ENCODE measurements around the gene JSRP1. TPM values are rescaled to one million over a fixed set of nuclear protein-coding genes. Genes with fewer than 3 reads are reported as not detected.
"Not testable (repeated sequence)": the region's sequence is repeated elsewhere in the genome, so short reads cannot be mapped to it uniquely, and the experiment has no call there.

JSRP1 gene
- total and polyA plus RNA-seq, 2 donors, result 0.90 to 1.3 TPM

DNA sequence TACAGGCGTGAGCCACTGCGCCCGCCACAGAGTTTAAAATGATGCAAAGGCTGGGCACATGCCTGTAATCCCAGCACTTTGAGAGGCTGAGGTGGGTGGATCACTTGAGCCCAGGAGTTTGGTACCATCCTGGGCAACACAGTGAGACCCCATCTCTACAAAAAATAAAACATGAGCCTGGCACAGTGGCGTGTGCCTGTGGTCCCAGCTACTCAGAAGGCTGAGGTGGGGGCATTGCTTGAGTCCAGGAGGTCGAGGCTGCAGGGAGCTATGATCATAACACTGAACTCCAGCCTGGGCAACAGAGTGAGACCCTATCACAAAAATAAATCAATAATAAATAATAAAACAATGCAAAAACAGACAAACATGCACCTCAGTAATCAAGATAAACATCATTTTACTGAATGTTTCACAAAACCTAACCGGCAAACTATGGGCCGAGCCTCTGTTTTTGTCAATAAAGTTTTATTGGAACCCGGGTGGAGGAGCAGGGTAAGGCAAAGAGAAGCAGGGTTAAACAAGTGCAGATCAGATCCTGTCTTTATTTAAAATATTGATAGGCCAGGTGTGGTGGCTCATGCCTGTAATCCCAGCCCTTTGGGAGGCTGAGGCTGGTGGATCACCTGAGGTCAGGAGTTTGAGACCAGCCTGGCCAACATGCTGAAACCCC lies 27.8 kb upstream of the JSRP1 start:
- peaks cover 0 to 2% of the 10 kb centered on the region in 2 donors for H3K9me3 ChIP-seq (ENCODE audit: control insufficient read depth in 2 of 2, insufficient read depth in 1 of 2, low read length in 1 of 2)
- WGBS, result 97% methylated on average over 8 of the region's 8 CpGs
- no peak overlapping the region for H3K27ac ChIP-seq (ENCODE audit: low read depth in 1 of 2, low read length in 1 of 2)
- no peak for DNase-seq (ENCODE audit: low read depth in 6 of 9, low spot score in 9 of 9)
- H3K4me3 ChIP-seq (ENCODE audit: low read length in 2 of 2), result no peak overlapping the region
- no peaks in the 10 kb centered on the region for H3K36me3 ChIP-seq (ENCODE audit: control insufficient read depth in 2 of 2, insufficient read depth in 2 of 2, low read length in 1 of 2)
- peaks cover 0 to 12% of the 10 kb centered on the region in 2 donors for H3K4me1 ChIP-seq (ENCODE audit: control insufficient read depth in 2 of 2, insufficient read depth in 2 of 2, low read length in 2 of 2)
- H3K27me3 ChIP-seq (ENCODE audit: control insufficient read depth in 2 of 2, insufficient read depth in 1 of 2, low read length in 1 of 2), result peaks cover 26 to 70% of the 10 kb centered on the region in 2 donors

- H3K4me3 ChIP-seq (ENCODE audit: low read length in 2 of 2), result no peak overlapping the region
- peaks cover 19 to 59% of the 10 kb centered on the region in 2 donors for H3K27me3 ChIP-seq (ENCODE audit: control insufficient read depth in 2 of 2, insufficient read depth in 1 of 2, low read length in 1 of 2)
- no peak overlapping the region for H3K27ac ChIP-seq (ENCODE audit: low read depth in 1 of 2, low read length in 1 of 2)
- WGBS, result 91% methylated on average over 11 of the region's 11 CpGs
- no peak for DNase-seq (ENCODE audit: low read depth in 6 of 9, low spot score in 9 of 9)
- H3K36me3 ChIP-seq (ENCODE audit: control insufficient read depth in 2 of 2, insufficient read depth in 2 of 2, low read length in 1 of 2), result no peaks in the 10 kb centered on the region
- H3K4me1 ChIP-seq (ENCODE audit: control insufficient read depth in 2 of 2, insufficient read depth in 2 of 2, low read length in 2 of 2), result peaks cover 0 to 11% of the 10 kb centered on the region in 2 donors
- peaks cover 0 to 2% of the 10 kb centered on the region in 2 donors for H3K9me3 ChIP-seq (ENCODE audit: control insufficient read depth in 2 of 2, insufficient read depth in 1 of 2, low read length in 1 of 2)
These were observed 26.6 kb upstream of the JSRP1 start for GRCh38 chr19:2282862-2283237.

DNA sequence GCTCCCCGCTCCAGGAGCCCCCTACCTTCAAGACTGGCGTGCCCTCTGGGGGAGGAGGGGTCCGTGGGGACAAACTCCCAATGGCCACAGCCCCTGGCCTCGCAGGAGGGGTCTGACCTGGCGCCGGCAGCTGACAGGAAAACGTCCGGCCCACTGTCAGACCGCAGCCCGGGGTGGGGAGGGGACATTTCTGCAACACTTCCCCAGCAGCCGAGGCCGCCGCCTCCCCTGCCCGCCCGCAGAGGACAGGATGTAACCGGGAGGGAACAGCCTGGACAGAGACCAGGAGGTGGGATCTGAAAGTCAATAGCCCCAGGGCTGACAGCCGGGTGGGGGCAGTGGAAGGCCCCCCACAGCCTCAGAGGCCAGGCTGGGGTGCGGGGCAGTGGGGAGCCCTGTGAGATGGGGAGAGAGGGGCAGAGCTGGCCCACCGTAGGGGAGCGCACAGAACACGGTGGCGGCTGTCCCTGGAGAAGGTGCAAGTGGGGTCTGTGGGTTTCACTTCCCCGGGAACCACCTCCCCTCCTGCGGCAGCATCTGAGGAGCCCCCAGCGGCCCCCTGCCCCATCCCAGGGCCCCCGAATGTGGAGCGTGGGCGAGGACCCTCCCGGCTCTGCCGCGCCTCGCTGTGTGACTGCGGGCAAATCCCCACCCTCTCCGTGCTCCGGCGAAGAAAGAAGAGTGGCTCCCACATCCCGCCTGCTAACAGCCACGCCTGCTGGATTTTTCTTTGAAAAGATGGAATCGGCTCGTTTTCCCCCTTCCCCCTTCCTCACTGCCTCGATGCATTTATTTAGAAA lies 26.0 kb upstream of the JSRP1 start, which contains the start of gene PEAK3:
Gene PEAK3 (minus strand): TSS at position 114 of the 800 bp plus-strand sequence. CDS start 1,244 bp downstream, outside the sequence.
- WGBS, result 12% methylated on average over 41 of the region's 41 CpGs
- Histone ChIP-seq H3K27me3 (ENCODE audit: control insufficient read depth in 2 of 2, insufficient read depth in 1 of 2, low read length in 1 of 2) (peaks cover 15 to 53% of the 10 kb centered on the region in 2 donors), H3K27ac (ENCODE audit: low read depth in 1 of 2, low read length in 1 of 2) (no peak within 1 kb of the TSS), H3K4me1 (ENCODE audit: control insufficient read depth in 2 of 2, insufficient read depth in 2 of 2, low read length in 2 of 2) (peaks cover 0 to 11% of the 10 kb centered on the region in 2 donors), H3K9me3 (ENCODE audit: control insufficient read depth in 2 of 2, insufficient read depth in 1 of 2, low read length in 1 of 2) (peaks cover 0 to 2% of the 10 kb centered on the region in 2 donors), H3K36me3 (ENCODE audit: control insufficient read depth in 2 of 2, insufficient read depth in 2 of 2, low read length in 1 of 2) (peaks cover 0 to 2% of the 10 kb centered on the region in 2 donors), H3K4me3 (ENCODE audit: low read length in 2 of 2) (no peak within 1 kb of the TSS)
- no peak for DNase-seq (ENCODE audit: low read depth in 6 of 9, low spot score in 9 of 9)

DNA sequence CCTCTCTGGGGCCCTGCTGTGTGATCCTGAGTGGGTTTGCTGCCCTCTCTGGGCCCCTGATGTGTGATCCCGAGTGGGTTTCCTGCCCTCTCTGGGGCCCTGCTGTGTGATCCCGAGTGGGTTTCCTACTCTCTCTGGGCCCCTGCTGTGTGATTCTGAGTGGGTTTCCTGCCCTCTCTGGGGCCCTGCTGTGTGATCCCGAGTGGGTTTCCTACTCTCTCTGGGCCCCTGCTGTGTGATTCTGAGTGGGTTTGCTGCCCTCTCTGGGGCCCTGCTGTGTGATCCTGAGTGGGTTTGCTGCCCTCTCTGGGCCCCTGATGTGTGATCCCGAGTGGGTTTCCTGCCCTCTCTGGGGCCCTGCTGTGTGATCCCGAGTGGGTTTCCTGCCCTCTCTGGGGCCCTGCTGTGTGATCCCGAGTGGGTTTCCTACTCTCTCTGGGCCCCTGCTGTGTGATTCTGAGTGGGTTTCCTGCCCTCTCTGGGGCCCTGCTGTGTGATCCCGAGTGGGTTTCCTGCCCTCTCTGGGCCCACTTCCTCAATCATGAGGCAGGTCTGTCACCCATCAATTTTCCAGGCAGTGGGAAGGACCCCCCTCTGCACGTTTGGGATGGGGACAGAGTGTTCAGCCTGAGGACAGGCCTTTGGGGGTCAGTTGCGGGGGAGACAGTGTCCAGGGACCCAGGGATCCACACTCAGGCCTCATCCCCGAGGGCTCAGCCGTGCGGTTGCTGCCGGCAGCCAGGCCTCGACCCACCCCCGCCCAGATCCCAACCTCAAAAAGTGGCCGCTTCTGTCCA lies 25.2 kb upstream of the JSRP1 start:
- not testable (repeated sequence) for H3K9me3 ChIP-seq (ENCODE audit: control insufficient read depth in 2 of 2, insufficient read depth in 1 of 2, low read length in 1 of 2); H3K4me3 ChIP-seq (ENCODE audit: low read length in 2 of 2); H3K27ac ChIP-seq (ENCODE audit: low read depth in 1 of 2, low read length in 1 of 2); H3K36me3 ChIP-seq (ENCODE audit: control insufficient read depth in 2 of 2, insufficient read depth in 2 of 2, low read length in 1 of 2); DNase-seq (ENCODE audit: low read depth in 6 of 9, low spot score in 9 of 9)
- WGBS, result 13% methylated on average over 16 of the region's 16 CpGs
- Histone ChIP-seq H3K27me3 (ENCODE audit: control insufficient read depth in 2 of 2, insufficient read depth in 1 of 2, low read length in 1 of 2) (peaks cover 15 to 45% of the 10 kb centered on the region in 2 donors), H3K4me1 (ENCODE audit: control insufficient read depth in 2 of 2, insufficient read depth in 2 of 2, low read length in 2 of 2) (peaks cover 0 to 11% of the 10 kb centered on the region in 2 donors)

DNA sequence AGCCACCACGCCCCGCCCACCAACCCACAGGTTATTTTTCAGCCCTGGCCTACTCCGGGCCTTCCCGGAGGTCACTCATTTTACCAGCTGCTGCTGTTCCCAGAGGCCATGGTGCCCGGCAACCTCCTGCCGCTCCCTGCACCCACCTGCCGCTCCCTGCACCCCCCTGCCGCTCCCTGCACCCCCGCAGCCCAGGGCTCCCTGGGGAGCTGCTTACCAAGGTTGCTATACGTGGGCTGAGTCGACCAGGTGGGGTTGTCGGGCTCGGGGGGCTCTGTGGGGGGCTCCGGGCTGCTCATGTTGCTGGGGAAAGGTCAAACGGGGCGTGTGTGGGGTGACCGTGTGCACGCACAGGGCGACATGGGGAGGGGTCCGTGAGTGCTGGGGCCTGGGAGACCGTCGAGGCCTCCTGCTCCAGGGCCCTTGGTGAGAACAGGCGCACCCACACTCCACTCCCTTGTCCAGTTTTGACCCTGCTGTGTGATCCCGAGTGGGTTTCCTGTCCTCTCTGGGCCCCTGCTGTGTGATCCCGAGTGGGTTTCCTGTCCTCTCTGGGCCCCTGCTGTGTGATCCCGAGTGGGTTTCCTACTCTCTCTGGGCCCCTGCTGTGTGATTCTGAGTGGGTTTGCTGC lies 24.5 kb upstream of the JSRP1 start:
- no peak overlapping the region for H3K4me3 ChIP-seq (ENCODE audit: low read length in 2 of 2)
- peaks cover 0 to 11% of the 10 kb centered on the region in 2 donors for H3K4me1 ChIP-seq (ENCODE audit: control insufficient read depth in 2 of 2, insufficient read depth in 2 of 2, low read length in 2 of 2)
- WGBS, result 89% methylated on average over 26 of the region's 26 CpGs
- no peaks in the 10 kb centered on the region for H3K9me3 ChIP-seq (ENCODE audit: control insufficient read depth in 2 of 2, insufficient read depth in 1 of 2, low read length in 1 of 2)
- peaks cover 15 to 38% of the 10 kb centered on the region in 2 donors for H3K27me3 ChIP-seq (ENCODE audit: control insufficient read depth in 2 of 2, insufficient read depth in 1 of 2, low read length in 1 of 2)
- no peak for DNase-seq (ENCODE audit: low read depth in 6 of 9, low spot score in 9 of 9)
- no peak overlapping the region for H3K27ac ChIP-seq (ENCODE audit: low read depth in 1 of 2, low read length in 1 of 2)
- H3K36me3 ChIP-seq (ENCODE audit: control insufficient read depth in 2 of 2, insufficient read depth in 2 of 2, low read length in 1 of 2), result peaks cover 7 to 12% of the 10 kb centered on the region in 2 donors

- DNase-seq (ENCODE audit: low read depth in 6 of 9, low spot score in 9 of 9), result no peak
- H3K27ac ChIP-seq (ENCODE audit: low read depth in 1 of 2, low read length in 1 of 2), result no peak overlapping the region
- no peak overlapping the region for H3K4me3 ChIP-seq (ENCODE audit: low read length in 2 of 2)
- H3K36me3 ChIP-seq (ENCODE audit: control insufficient read depth in 2 of 2, insufficient read depth in 2 of 2, low read length in 1 of 2), result peaks cover 22% of the 10 kb centered on the region in 2 donors
- 98% methylated on average over 33 of the region's 33 CpGs for WGBS
- H3K27me3 ChIP-seq (ENCODE audit: control insufficient read depth in 2 of 2, insufficient read depth in 1 of 2, low read length in 1 of 2), result peaks cover 15 to 28% of the 10 kb centered on the region in 2 donors
- H3K4me1 ChIP-seq (ENCODE audit: control insufficient read depth in 2 of 2, insufficient read depth in 2 of 2, low read length in 2 of 2), result peaks cover 4 to 21% of the 10 kb centered on the region in 2 donors
- H3K9me3 ChIP-seq (ENCODE audit: control insufficient read depth in 2 of 2, insufficient read depth in 1 of 2, low read length in 1 of 2), result peaks cover 0 to 4% of the 10 kb centered on the region in 2 donors
These were observed 22.4 kb upstream of the JSRP1 start for GRCh38 chr19:2278459-2279158.

DNA sequence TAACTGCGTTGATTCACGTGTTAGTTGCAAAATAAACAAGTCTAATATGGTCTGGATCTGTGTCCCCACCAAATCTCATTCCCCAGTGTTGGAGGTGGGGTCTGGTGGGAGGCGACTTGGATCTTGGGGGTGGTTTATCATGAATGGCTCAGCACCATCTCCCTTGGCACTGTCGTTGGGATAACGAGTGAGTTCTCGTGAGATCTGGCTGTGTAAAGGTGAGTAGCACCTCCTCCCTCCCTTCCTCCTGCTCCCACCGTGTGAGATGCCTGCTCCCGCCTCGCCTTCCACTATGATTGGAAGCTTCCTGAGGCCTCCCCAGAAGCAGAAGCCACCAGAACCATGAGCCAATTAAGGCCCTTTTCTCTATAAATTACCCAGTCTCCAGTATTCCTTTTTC lies 20.9 kb upstream of the JSRP1 start:
- peaks cover 31 to 35% of the 10 kb centered on the region in 2 donors for H3K36me3 ChIP-seq (ENCODE audit: control insufficient read depth in 2 of 2, insufficient read depth in 2 of 2, low read length in 1 of 2)
- WGBS, result 97% methylated on average over 9 of the region's 9 CpGs
- peaks cover 0 to 4% of the 10 kb centered on the region in 2 donors for H3K9me3 ChIP-seq (ENCODE audit: control insufficient read depth in 2 of 2, insufficient read depth in 1 of 2, low read length in 1 of 2)
- peaks cover 6 to 13% of the 10 kb centered on the region in 2 donors for H3K27me3 ChIP-seq (ENCODE audit: control insufficient read depth in 2 of 2, insufficient read depth in 1 of 2, low read length in 1 of 2)
- no peak overlapping the region for H3K4me3 ChIP-seq (ENCODE audit: low read length in 2 of 2)
- DNase-seq (ENCODE audit: low read depth in 6 of 9, low spot score in 9 of 9), result no peak
- no peak overlapping the region for H3K27ac ChIP-seq (ENCODE audit: low read depth in 1 of 2, low read length in 1 of 2)
- H3K4me1 ChIP-seq (ENCODE audit: control insufficient read depth in 2 of 2, insufficient read depth in 2 of 2, low read length in 2 of 2), result peaks cover 7 to 28% of the 10 kb centered on the region in 2 donors

DNA sequence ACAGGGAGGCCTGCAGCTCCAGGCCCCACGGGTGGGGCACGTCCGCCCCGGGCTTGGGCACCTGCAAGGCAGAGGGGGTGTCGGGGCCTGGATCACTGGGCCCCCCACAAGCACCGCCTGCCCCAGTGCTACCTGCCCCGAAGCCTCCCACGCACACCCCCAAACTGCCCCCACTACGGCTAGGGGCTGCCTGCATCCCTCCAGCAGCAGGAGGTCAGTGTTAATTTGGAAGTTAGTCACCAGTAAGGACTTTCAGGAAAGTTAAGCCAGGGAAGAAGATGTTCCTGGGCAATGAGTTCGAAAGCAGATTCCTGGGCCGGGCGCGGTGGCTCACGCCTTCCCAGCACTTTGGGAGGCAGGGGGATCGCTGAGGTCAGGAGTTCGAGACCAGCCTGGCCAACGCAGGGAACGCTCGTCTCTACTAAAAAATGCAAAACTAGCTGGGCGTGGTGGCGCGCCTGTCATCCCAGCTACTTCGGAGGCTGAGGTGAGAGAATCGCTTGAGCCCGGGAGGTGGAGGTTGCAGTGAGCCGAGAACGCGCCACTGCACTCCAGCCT lies 20.3 kb upstream of the JSRP1 start:
- Histone ChIP-seq H3K27me3 (ENCODE audit: control insufficient read depth in 2 of 2, insufficient read depth in 1 of 2, low read length in 1 of 2) (peaks cover under 1 to 7% of the 10 kb centered on the region in 2 donors), H3K4me3 (ENCODE audit: low read length in 2 of 2) (no peak overlapping the region), H3K4me1 (ENCODE audit: control insufficient read depth in 2 of 2, insufficient read depth in 2 of 2, low read length in 2 of 2) (peaks cover 10 to 27% of the 10 kb centered on the region in 2 donors), H3K9me3 (ENCODE audit: control insufficient read depth in 2 of 2, insufficient read depth in 1 of 2, low read length in 1 of 2) (peaks cover 0 to 4% of the 10 kb centered on the region in 2 donors), H3K27ac (ENCODE audit: low read depth in 1 of 2, low read length in 1 of 2) (no peak overlapping the region), H3K36me3 (ENCODE audit: control insufficient read depth in 2 of 2, insufficient read depth in 2 of 2, low read length in 1 of 2) (peaks cover 36 to 41% of the 10 kb centered on the region in 2 donors)
- 97% methylated on average over 28 of the region's 28 CpGs for WGBS
- no peak for DNase-seq (ENCODE audit: low read depth in 6 of 9, low spot score in 9 of 9)

All from thymus (tissue), 11 donors.